GM18508 (cell line): ENCODE results near the gene NECAB2.

ENCODE experiments used
- ATAC-seq: cut with Tn5 transposase; IDR thresholded peaks from one replicate; pipeline ENCODE4 v1.9.1; 2021; ENCODE audit warnings: moderate number of reproducible peaks; ENCODE audit not compliant: insufficient read depth, unreplicated experiment

Gene NECAB2

GRCh38 chr16:83981799-83982198, 13.8 kb downstream of the NECAB2 start:
- no peak for ATAC-seq

- ATAC-seq, result no peak
Observed at GRCh38 chr16:83983491-83983890, 15.4 kb downstream of the NECAB2 start.

- ATAC-seq, result no peak
Observed at GRCh38 chr16:83989300-83989699, 21.3 kb downstream of the NECAB2 start.

- no peak for ATAC-seq
Observed at GRCh38 chr16:83990492-83990891, 22.4 kb downstream of the NECAB2 start.

- no peak for ATAC-seq
Observed at GRCh38 chr16:83992624-83993023, 24.6 kb downstream of the NECAB2 start.

- no peak for ATAC-seq
Observed at GRCh38 chr16:83994087-83994486, 26.0 kb downstream of the NECAB2 start.

GRCh38 chr16:83994703-83995102, 26.7 kb downstream of the NECAB2 start:
- ATAC-seq, result no peak

- no peak for ATAC-seq
Observed at GRCh38 chr16:83995754-83996153, 27.7 kb downstream of the NECAB2 start.

GRCh38 chr16:83996481-83997252, 28.6 kb downstream of the NECAB2 start:
- no peak for ATAC-seq

GRCh38 chr16:83998091-83998490, 30.0 kb downstream of the NECAB2 start:
- ATAC-seq, result no peak

- no peak for ATAC-seq
Observed at GRCh38 chr16:84000989-84001642, 33.1 kb downstream of the NECAB2 start.

GRCh38 chr16:84001726-84002125, 33.7 kb downstream of the NECAB2 start:
- ATAC-seq, result no peak

- ATAC-seq, result no peak
Observed at GRCh38 chr16:84003038-84003437, 35.0 kb downstream of the NECAB2 start.

- ATAC-seq, result no peak
Observed at GRCh38 chr16:84004442-84004841, 36.4 kb downstream of the NECAB2 start.

GRCh38 chr16:84005391-84005790, 37.3 kb downstream of the NECAB2 start:
- ATAC-seq, result no peak

- ATAC-seq, result no peak
Observed at GRCh38 chr16:84007520-84007919, 39.5 kb downstream of the NECAB2 start.

- ATAC-seq, result no peak
Observed at GRCh38 chr16:84007965-84008364, 39.9 kb downstream of the NECAB2 start.

GRCh38 chr16:84009282-84009681, 41.2 kb downstream of the NECAB2 start:
- no peak for ATAC-seq

- no peak for ATAC-seq
Observed at GRCh38 chr16:84013787-84014569, 45.9 kb downstream of the NECAB2 start.

GRCh38 chr16:84014570-84015327, 46.7 kb downstream of the NECAB2 start:
- no peak for ATAC-seq
